A549 (cell line): ENCODE data around the gene CELF2. TPM values are rescaled to one million over a fixed set of nuclear protein-coding genes. Genes with fewer than 3 reads are reported as not detected.

Experiments
- ATAC-seq, 2 experiments: fragments of 200-7000 bp in 1 of 2; fragments of >200 bp in 1 of 2; cut with Nextera tagmentation in 1 of 2; cut with Tn5 transposase in 1 of 2; 3 replicates each; pipeline versions ENCODE4 v1.8.0 to v1.9.1; 2018 to 2020; ENCODE audit warnings: mild to moderate bottlenecking in 1 of 2, moderate library complexity in 1 of 2
- CTCF ChIA-PET: fragments of 300-600 bp; sonication (Branson Sonifier 250); formaldehyde crosslinking; extraction: SDS; loops from one replicate; lab custom pipeline; 2021; ENCODE audit warnings: antibody characterized with exemption, inconsistent platforms; lab: Yijun Ruan, JAX
- POLR2A ChIA-PET: fragments of 350-600 bp; formaldehyde crosslinking; extraction: SDS; loops from one replicate; lab custom pipeline; 2021; ENCODE audit warnings: antibody characterized with exemption, inconsistent platforms; lab: Yijun Ruan, JAX
- DNase-seq, 2 experiments: peaks; one replicate each; pipeline versions ENCODE4 v3.0.0 to v3.0.0-alpha.2; 2011 to 2016; ENCODE audit warnings: low read depth in 1 of 2, low spot score in 1 of 2
- FAIRE-seq: peaks from 2 replicates; lab custom pipeline; 2011; peaks lifted over from hg19 to GRCh38; lab: Jason Lieb, UNC
- H3K27ac ChIP-seq, 2 experiments: fragments of >200 bp; sonication (Bioruptor Twin); formaldehyde crosslinking; 3 replicates each; pipeline ENCODE4 v1.5.1; 2016 to 2017
- H3K4me1 ChIP-seq: fragments of >200 bp; sonication (Bioruptor Twin); formaldehyde crosslinking; 3 replicates; pipeline ENCODE4 v1.6.1; 2016
- H3K4me2 ChIP-seq: fragments of >200 bp; sonication (Bioruptor Twin); formaldehyde crosslinking; 3 replicates; pipeline ENCODE4 v1.6.1; 2016
- H3K4me3 ChIP-seq: fragments of >200 bp; sonication (Bioruptor Twin); formaldehyde crosslinking; 3 replicates; pipeline ENCODE4 v1.5.1; 2016
- H3K9me3 ChIP-seq: fragments of >200 bp; sonication (Bioruptor Twin); formaldehyde crosslinking; 3 replicates; pipeline ENCODE4 v1.6.1; 2016
- BCL3 ChIP-seq: fragments of >200 bp; sonication (Bioruptor Twin); formaldehyde crosslinking; IDR thresholded peaks from 3 replicates; pipeline ENCODE4 v1.6.1; 2016
- BHLHE40 ChIP-seq: IDR thresholded peaks from 2 replicates; pipeline ENCODE4 v1.6.1; 2012; ENCODE audit warnings: low read depth, low read length, inconsistent platforms
- CBX2 ChIP-seq: fragments of 200-600 bp; sonication (generic); IDR thresholded peaks from 2 replicates; pipeline ENCODE4 v1.6.1; 2016; ENCODE audit warnings: low read depth, mild to moderate bottlenecking, borderline replicate concordance
- CEBPB ChIP-seq, 2 experiments: fragments of >200 bp in 1 of 2; sonication (Bioruptor Twin) in 1 of 2; formaldehyde crosslinking in 1 of 2; IDR thresholded peaks; 2 replicates each; pipeline ENCODE4 v1.6.1; 2012 to 2016
- CTCF ChIP-seq: fragments of >200 bp; sonication (Bioruptor Twin); formaldehyde crosslinking; IDR thresholded peaks from 3 replicates; pipeline ENCODE4 v1.5.1; 2016
- EP300 ChIP-seq, 2 experiments: fragments of >200 bp; sonication (Bioruptor Twin); formaldehyde crosslinking; IDR thresholded peaks; 2 replicates in 1 of 2; 3 replicates in 1 of 2; pipeline ENCODE4 v1.6.1; 2016 to 2017
- ESRRA ChIP-seq: fragments of 150-350 bp; IDR thresholded peaks from 2 replicates; pipeline ENCODE4 v1.6.1; 2014; ENCODE audit warnings: mild to moderate bottlenecking, low read length, borderline replicate concordance
- FOXS1 ChIP-seq: fragments of 250-450 bp; sonication (Bioruptor Pico); IDR thresholded peaks from 2 replicates; pipeline ENCODE4 v1.5.0; 2020; ENCODE audit warnings: mild to moderate bottlenecking, moderate library complexity
- GATA3 ChIP-seq: IDR thresholded peaks from 2 replicates; pipeline ENCODE4 v1.6.1; 2012; ENCODE audit warnings: borderline replicate concordance
- HOXB5 ChIP-seq: fragments of 250-450 bp; sonication (Bioruptor Pico); IDR thresholded peaks from 2 replicates; pipeline ENCODE4 v1.5.0; 2020; ENCODE audit warnings: mild to moderate bottlenecking, moderate library complexity
- JUN ChIP-seq, 2 experiments: fragments of >200 bp; sonication (Bioruptor Twin); formaldehyde crosslinking; IDR thresholded peaks; 2 replicates in 1 of 2; 3 replicates in 1 of 2; pipeline ENCODE4 v1.6.1; 2016 to 2017
- MAZ ChIP-seq: fragments of 150-350 bp; IDR thresholded peaks from 2 replicates; pipeline ENCODE4 v1.6.1; 2014; ENCODE audit warnings: antibody characterized with exemption, low read depth, low read length, borderline replicate concordance
- MYC ChIP-seq: IDR thresholded peaks from 2 replicates; pipeline ENCODE4 v1.6.1; 2012; ENCODE audit warnings: mild to moderate bottlenecking, inconsistent platforms, low read length, improper control_type of control experiment, borderline replicate concordance
- NPAS2 ChIP-seq: fragments of 250-450 bp; sonication (Bioruptor Pico); IDR thresholded peaks from 2 replicates; pipeline ENCODE4 v1.8.0; 2022; ENCODE audit warnings: mild to moderate bottlenecking, moderate library complexity, borderline replicate concordance
- NR3C1 ChIP-seq: fragments of >200 bp; sonication (Bioruptor Twin); formaldehyde crosslinking; IDR thresholded peaks from 3 replicates; pipeline ENCODE4 v1.6.1; 2017
- PBX3 ChIP-seq: IDR thresholded peaks from 2 replicates; pipeline ENCODE4 v1.6.1; 2012
- PHF8 ChIP-seq: fragments of 200-600 bp; sonication (generic); IDR thresholded peaks from 2 replicates; pipeline ENCODE4 v1.6.1; 2016; ENCODE audit warnings: low read depth, mild to moderate bottlenecking, antibody characterized with exemption, moderate library complexity, borderline replicate concordance
- POLR2A ChIP-seq: IDR thresholded peaks from 2 replicates; pipeline ENCODE4 v1.6.1; 2012; ENCODE audit warnings: mild to moderate bottlenecking, low read length
- POLR2AphosphoS2 ChIP-seq: conservative IDR thresholded peaks from 2 replicates; pipeline ENCODE4 v1.6.1; 2012; ENCODE audit warnings: low read length, improper control_type of control experiment, inconsistent platforms
- RARB ChIP-seq: fragments of 250-450 bp; sonication (Bioruptor Pico); IDR thresholded peaks from 2 replicates; pipeline ENCODE4 v1.8.0; 2021; ENCODE audit warnings: mild to moderate bottlenecking, moderate library complexity
- REST ChIP-seq: fragments of 200-600 bp; sonication (generic); IDR thresholded peaks from 2 replicates; pipeline ENCODE4 v1.6.1; 2016; ENCODE audit warnings: antibody characterized with exemption, mild to moderate bottlenecking, moderate library complexity
- RFX5 ChIP-seq: fragments of 450-650 bp; IDR thresholded peaks from 2 replicates; pipeline ENCODE4 v1.7.1; 2014; ENCODE audit warnings: antibody characterized with exemption, mild to moderate bottlenecking, moderate library complexity
- RNF2 ChIP-seq: fragments of 200-600 bp; sonication (generic); IDR thresholded peaks from 2 replicates; pipeline ENCODE4 v1.6.1; 2016; ENCODE audit warnings: low read depth, mild to moderate bottlenecking, antibody characterized with exemption, moderate library complexity, borderline replicate concordance
- SREBF2 ChIP-seq: fragments of 450-650 bp; IDR thresholded peaks from 2 replicates; pipeline ENCODE4 v1.6.1; 2014; ENCODE audit warnings: mild to moderate bottlenecking, moderate library complexity
- USF2 ChIP-seq: fragments of 450-650 bp; IDR thresholded peaks from 2 replicates; pipeline ENCODE4 v1.6.1; 2014; ENCODE audit warnings: antibody characterized with exemption
- ZFP36 ChIP-seq: fragments of 450-650 bp; IDR thresholded peaks from 2 replicates; pipeline ENCODE4 v1.6.1; 2014; ENCODE audit warnings: borderline replicate concordance; ENCODE audit not compliant: partially characterized antibody
- ZSCAN20 ChIP-seq: fragments of 250-450 bp; sonication (Bioruptor Pico); IDR thresholded peaks from 2 replicates; pipeline ENCODE4 v1.8.0; 2022; ENCODE audit warnings: mild to moderate bottlenecking, moderate library complexity
- WGBS: methylation state at CpG from one replicate; pipeline ENCODE4 v1.1.6; 2017; ENCODE audit errors: missing lambda C conversion rate; 5-methylcytosine and 5-hydroxymethylcytosine counted together
- polyA plus RNA-seq, 4 experiments: library from polyadenylated mRNA; depleted of rRNA in 3 of 4; stranded (reverse); fragments of >200 nt; fragmentation: RNase III in 1 of 4; extraction: RNeasy Plus Mini Kit Qiagen cat#74134 plus additional on column Dnase treatment in 1 of 4; gene quantifications; 2 replicates in 3 of 4; 3 replicates in 1 of 4; pipeline ENCODE4 v1.2.3, GENCODE V29; 2011 to 2017

The CELF2 gene
- polyA plus RNA-seq, 2 of the 4 experiments (the other 2 are of a cell fraction), result 0.01 to 0.03 TPM

- no peaks in the 10 kb centered on the region for H3K4me1 ChIP-seq
- ATAC-seq, result no peak
- no peak overlapping the region for H3K4me3 ChIP-seq
- POLR2A ChIA-PET, result no interaction called here
- H3K27ac ChIP-seq, result no peak overlapping the region
- H3K4me2 ChIP-seq, result no peak overlapping the region
- no peak for FAIRE-seq
- DNase-seq, result no peak
- no peak for TF ChIP-seq NR3C1
- no peak for TF ChIP-seq EP300 (IDR thresholded peaks at IDR 0.05)
- TF ChIP-seq CBX2, result no peak
- TF ChIP-seq PHF8, result no peak
- TF ChIP-seq CEBPB (IDR thresholded peaks at IDR 0.05), result no peak
- no peak for TF ChIP-seq ZSCAN20 (CRISPR knock-in tag)
- TF ChIP-seq HOXB5, result no peak
- TF ChIP-seq PBX3, result no peak
- no peak for TF ChIP-seq RNF2
- no peak for TF ChIP-seq BCL3
- no peak for TF ChIP-seq RFX5
- no peak for TF ChIP-seq REST
- TF ChIP-seq CTCF, result no peak
- no peak for TF ChIP-seq MAZ
- TF ChIP-seq USF2, result no peak
- no peak for TF ChIP-seq GATA3
- TF ChIP-seq ESRRA, result no peak
- no peak for TF ChIP-seq FOXS1 (CRISPR knock-in tag)
- no peak for TF ChIP-seq POLR2AphosphoS2
- H3K9me3 ChIP-seq, result no peaks in the 10 kb centered on the region
- WGBS, result under 1% methylated on average over 5 of the region's 5 CpGs
- CTCF ChIA-PET, result no interaction called here
These were observed 200.7 kb downstream of the CELF2 start for GRCh38 chr10:11218395-11218794.

GRCh38 chr10:11219431-11219830 lies 201.8 kb downstream of the CELF2 start:
- no peak for ATAC-seq
- H3K4me1 ChIP-seq, result no peaks in the 10 kb centered on the region
- H3K27ac ChIP-seq, result no peak overlapping the region
- no peak for DNase-seq
- POLR2A ChIA-PET, result no interaction called here
- no peak overlapping the region for H3K4me2 ChIP-seq
- no peak overlapping the region for H3K4me3 ChIP-seq
- CTCF ChIA-PET, result no interaction called here
- TF ChIP-seq POLR2A (no peak), MYC (no peak), ZFP36 (no peak), RARB (CRISPR knock-in tag) (no peak), BHLHE40 (no peak), JUN (IDR thresholded peaks at IDR 0.05) (no peak), SREBF2 (no peak), NPAS2 (CRISPR knock-in tag) (no peak), CBX2 (no peak)
- H3K9me3 ChIP-seq, result no peaks in the 10 kb centered on the region
- WGBS, result 18% methylated on average over 3 of the region's 3 CpGs
- FAIRE-seq, result no peak
